Endodermal cell (in vitro differentiated cells): ENCODE data around the gene ZNF641. TPM values are rescaled to one million over a fixed set of nuclear protein-coding genes. Genes with fewer than 3 reads are reported as not detected.

Source experiments
- DNase-seq: peaks from one replicate; pipeline ENCODE4 v3.0.0-alpha.2; 2017
- H3K27ac ChIP-seq: 2 replicates; pipeline ENCODE4 v1.5.1; 2013; ENCODE audit warnings: mild to moderate bottlenecking, low read depth, low read length, moderate library complexity
- H3K27me3 ChIP-seq: 2 replicates; pipeline ENCODE4 v1.6.1; 2013; ENCODE audit warnings: mild to moderate bottlenecking, low read length, moderate library complexity; ENCODE audit not compliant: insufficient read depth, control insufficient read depth, poor library complexity, severe bottlenecking
- H3K36me3 ChIP-seq: 2 replicates; pipeline ENCODE4 v1.7.0; 2013; ENCODE audit warnings: mild to moderate bottlenecking, low read length, moderate library complexity; ENCODE audit not compliant: control insufficient read depth, insufficient read depth
- H3K4me1 ChIP-seq: one replicate; pipeline ENCODE4 v1.7.0; 2013; ENCODE audit warnings: low read length; ENCODE audit not compliant: control insufficient read depth, insufficient read depth
- H3K4me3 ChIP-seq: 2 replicates; pipeline ENCODE4 v1.5.1; 2013; ENCODE audit warnings: mild to moderate bottlenecking, low read length, moderate library complexity
- H3K9ac ChIP-seq: 2 replicates; pipeline ENCODE4 v1.6.1; 2013; ENCODE audit warnings: mild to moderate bottlenecking, low read length, moderate library complexity; ENCODE audit not compliant: poor library complexity, severe bottlenecking; ENCODE audit errors: extremely low read depth
- H3K9me3 ChIP-seq: 2 replicates; pipeline ENCODE4 v1.6.1; 2013; ENCODE audit warnings: mild to moderate bottlenecking, low read length, moderate library complexity; ENCODE audit not compliant: control insufficient read depth
- H3K27ac Mint-ChIP-seq: 2 replicates; pipeline ENCODE4 v1.8.0; 2020; ENCODE audit warnings: mixed read lengths
- H3K27me3 Mint-ChIP-seq: 2 replicates; pipeline ENCODE4 v1.8.0; 2021; ENCODE audit warnings: mild to moderate bottlenecking, mixed read lengths; ENCODE audit not compliant: insufficient read depth
- H3K36me3 Mint-ChIP-seq: 2 replicates; pipeline ENCODE4 v1.8.0; 2020; ENCODE audit warnings: low read depth, mixed read lengths
- H3K4me1 Mint-ChIP-seq: 2 replicates; pipeline ENCODE4 v1.8.0; 2020; ENCODE audit warnings: mixed read lengths
- H3K4me3 Mint-ChIP-seq: 2 replicates; pipeline ENCODE4 v1.8.0; 2020; ENCODE audit warnings: mild to moderate bottlenecking, moderate library complexity, mixed read lengths
- H3K9me3 Mint-ChIP-seq: 2 replicates; pipeline ENCODE4 v1.8.0; 2020; ENCODE audit warnings: mild to moderate bottlenecking, mixed read lengths
- WGBS, 2 experiments: methylation state at CpG; one replicate each; pipeline versions ENCODE4 v1.1.5 to v1.1.7; 2013; ENCODE audit warnings: missing lambda C conversion rate in 2 of 2, mixed read lengths in 1 of 2; ENCODE audit not compliant: insufficient coverage in 1 of 2, insufficient read length in 1 of 2; 5-methylcytosine and 5-hydroxymethylcytosine counted together
- total RNA-seq, 2 donors: library from RNA; stranded (reverse); fragmentation: NEBNext Ultra II Directional in 1 of 2; extraction: Animal tissue kit (Norgen Biotek cat#: 25700) in 1 of 2; gene quantifications; 2 replicates in 1 of 2; 3 replicates in 1 of 2; pipeline ENCODE4 v1.2.1, GENCODE V29; 2021
- TF ChIP-seq, protein P1 (sequence below): fragments of 200-600 bp; sonication (generic); conservative IDR thresholded peaks from 2 replicates; pipeline ENCODE4 v1.5.0; 2021; ENCODE audit warnings: antibody characterized with exemption, mild to moderate bottlenecking

ZNF641 gene
- total RNA-seq, 2 donors from 2014 or later = 9.4 to 12.5 TPM

GRCh38 chr12:48291511-48291910 lies 59.2 kb downstream of the ZNF641 start:
- H3K27ac ChIP-seq = no peak overlapping the region
- no peak overlapping the region for H3K4me3 Mint-ChIP-seq
- peaks cover 2% of the 10 kb centered on the region for H3K4me1 Mint-ChIP-seq
- peaks cover 43% of the 10 kb centered on the region for H3K27me3 Mint-ChIP-seq
- no peaks in the 10 kb centered on the region for H3K9me3 ChIP-seq
- H3K4me1 ChIP-seq = no peaks in the 10 kb centered on the region
- 88% methylated on average over 2 of the region's 2 CpGs; no CpG with 5 or more reads in 1 of the 2 experiments for WGBS, 2 experiments
- DNase-seq = no peak
- no peaks in the 10 kb centered on the region for H3K36me3 ChIP-seq
- TF ChIP-seq, protein P1, sequence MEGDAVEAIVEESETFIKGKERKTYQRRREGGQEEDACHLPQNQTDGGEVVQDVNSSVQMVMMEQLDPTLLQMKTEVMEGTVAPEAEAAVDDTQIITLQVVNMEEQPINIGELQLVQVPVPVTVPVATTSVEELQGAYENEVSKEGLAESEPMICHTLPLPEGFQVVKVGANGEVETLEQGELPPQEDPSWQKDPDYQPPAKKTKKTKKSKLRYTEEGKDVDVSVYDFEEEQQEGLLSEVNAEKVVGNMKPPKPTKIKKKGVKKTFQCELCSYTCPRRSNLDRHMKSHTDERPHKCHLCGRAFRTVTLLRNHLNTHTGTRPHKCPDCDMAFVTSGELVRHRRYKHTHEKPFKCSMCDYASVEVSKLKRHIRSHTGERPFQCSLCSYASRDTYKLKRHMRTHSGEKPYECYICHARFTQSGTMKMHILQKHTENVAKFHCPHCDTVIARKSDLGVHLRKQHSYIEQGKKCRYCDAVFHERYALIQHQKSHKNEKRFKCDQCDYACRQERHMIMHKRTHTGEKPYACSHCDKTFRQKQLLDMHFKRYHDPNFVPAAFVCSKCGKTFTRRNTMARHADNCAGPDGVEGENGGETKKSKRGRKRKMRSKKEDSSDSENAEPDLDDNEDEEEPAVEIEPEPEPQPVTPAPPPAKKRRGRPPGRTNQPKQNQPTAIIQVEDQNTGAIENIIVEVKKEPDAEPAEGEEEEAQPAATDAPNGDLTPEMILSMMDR = no peak
- no peak overlapping the region for H3K27ac Mint-ChIP-seq
- H3K9ac ChIP-seq = no peak overlapping the region
- H3K36me3 Mint-ChIP-seq = no peaks in the 10 kb centered on the region
- no peaks in the 10 kb centered on the region for H3K9me3 Mint-ChIP-seq
- H3K27me3 ChIP-seq = peaks cover 49% of the 10 kb centered on the region
- H3K4me3 ChIP-seq = no peak overlapping the region

- no peaks in the 10 kb centered on the region for H3K36me3 ChIP-seq
- Mint-ChIP-seq H3K36me3 (no peaks in the 10 kb centered on the region), H3K4me1 (no peaks in the 10 kb centered on the region), H3K9me3 (no peaks in the 10 kb centered on the region), H3K27me3 (peaks cover 62% of the 10 kb centered on the region), H3K4me3 (no peak overlapping the region), H3K27ac (no peak overlapping the region)
- no peak overlapping the region for H3K4me3 ChIP-seq
- H3K27me3 ChIP-seq = peaks cover 59% of the 10 kb centered on the region
- H3K9me3 ChIP-seq = no peaks in the 10 kb centered on the region
- 82 to 84% methylated on average over 3 to 6 of the region's 6 CpGs for WGBS, 2 experiments
- TF ChIP-seq, protein P1 = no peak
- no peak for DNase-seq
- no peaks in the 10 kb centered on the region for H3K4me1 ChIP-seq
- H3K27ac ChIP-seq = no peak overlapping the region
- H3K9ac ChIP-seq = no peak overlapping the region
Measured at GRCh38 chr12:48288387-48289268, 62.1 kb downstream of the ZNF641 start.

Other genes with a start within 250 kb of the ZNF641 start
- 10 to 100 TPM; 30.6 to 39.6 TPM for gene SENP1, start 244.8 kb downstream of the ZNF641 start, total RNA-seq
- 100 to 1,000 TPM in 1 of 2 donors, 10 to 100 TPM in 1; 90.0 to 107 TPM for gene PFKM, start 231.6 kb downstream of the ZNF641 start, total RNA-seq
- gene ASB8, start 193.4 kb downstream of the ZNF641 start, total RNA-seq = 1 to 10 TPM; 7.1 to 9.0 TPM
- gene CCDC184, start 167.3 kb downstream of the ZNF641 start, total RNA-seq = not detected
- not detected for gene OR10AD1, start 147.6 kb downstream of the ZNF641 start, total RNA-seq
- gene ANP32D, start 121.6 kb upstream of the ZNF641 start, total RNA-seq = not detected
- gene C12orf54, start 131.6 kb upstream of the ZNF641 start, total RNA-seq = not detected
- gene OR8S1, start 174.7 kb upstream of the ZNF641 start, total RNA-seq = not detected
- gene LALBA, start 219.1 kb upstream of the ZNF641 start, total RNA-seq = not detected